Panc1 (cell line): ENCODE data around the gene PGAM2.

Experiments used
- POLR2AphosphoS5 ChIP-seq: IDR thresholded peaks from 2 replicates; pipeline ENCODE4 v1.6.1; 2012; ENCODE audit warnings: mild to moderate bottlenecking, low read depth, low read length, moderate library complexity
- SIN3A ChIP-seq: IDR thresholded peaks from 2 replicates; pipeline ENCODE4 v1.6.1; 2012; ENCODE audit warnings: low read depth, mild to moderate bottlenecking, low read length, moderate library complexity, borderline replicate concordance; ENCODE audit not compliant: insufficient read depth
- TCF7L2 ChIP-seq: IDR thresholded peaks from 2 replicates; pipeline ENCODE4 v1.6.1; 2011; ENCODE audit warnings: mild to moderate bottlenecking, low read depth, low read length, inconsistent platforms
- TF ChIP-seq, protein P1 (sequence below): fragments of 450-650 bp; IDR thresholded peaks from 2 replicates; pipeline ENCODE4 v1.5.1; 2017; ENCODE audit warnings: mild to moderate bottlenecking
- TF ChIP-seq, protein P2 (sequence below), 2 experiments: IDR thresholded peaks; 2 replicates each; pipeline ENCODE4 v1.6.1; 2011 to 2012; ENCODE audit warnings: low read depth in 2 of 2, control low read depth in 1 of 2, low read length in 1 of 2, mild to moderate bottlenecking in 1 of 2, moderate library complexity in 1 of 2; ENCODE audit not compliant: insufficient read depth in 1 of 2

- TF ChIP-seq, protein P1, sequence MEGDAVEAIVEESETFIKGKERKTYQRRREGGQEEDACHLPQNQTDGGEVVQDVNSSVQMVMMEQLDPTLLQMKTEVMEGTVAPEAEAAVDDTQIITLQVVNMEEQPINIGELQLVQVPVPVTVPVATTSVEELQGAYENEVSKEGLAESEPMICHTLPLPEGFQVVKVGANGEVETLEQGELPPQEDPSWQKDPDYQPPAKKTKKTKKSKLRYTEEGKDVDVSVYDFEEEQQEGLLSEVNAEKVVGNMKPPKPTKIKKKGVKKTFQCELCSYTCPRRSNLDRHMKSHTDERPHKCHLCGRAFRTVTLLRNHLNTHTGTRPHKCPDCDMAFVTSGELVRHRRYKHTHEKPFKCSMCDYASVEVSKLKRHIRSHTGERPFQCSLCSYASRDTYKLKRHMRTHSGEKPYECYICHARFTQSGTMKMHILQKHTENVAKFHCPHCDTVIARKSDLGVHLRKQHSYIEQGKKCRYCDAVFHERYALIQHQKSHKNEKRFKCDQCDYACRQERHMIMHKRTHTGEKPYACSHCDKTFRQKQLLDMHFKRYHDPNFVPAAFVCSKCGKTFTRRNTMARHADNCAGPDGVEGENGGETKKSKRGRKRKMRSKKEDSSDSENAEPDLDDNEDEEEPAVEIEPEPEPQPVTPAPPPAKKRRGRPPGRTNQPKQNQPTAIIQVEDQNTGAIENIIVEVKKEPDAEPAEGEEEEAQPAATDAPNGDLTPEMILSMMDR = no peak
- TF ChIP-seq POLR2AphosphoS5 (no peak), TCF7L2 (no peak), SIN3A (no peak)
- TF ChIP-seq, protein P2, sequence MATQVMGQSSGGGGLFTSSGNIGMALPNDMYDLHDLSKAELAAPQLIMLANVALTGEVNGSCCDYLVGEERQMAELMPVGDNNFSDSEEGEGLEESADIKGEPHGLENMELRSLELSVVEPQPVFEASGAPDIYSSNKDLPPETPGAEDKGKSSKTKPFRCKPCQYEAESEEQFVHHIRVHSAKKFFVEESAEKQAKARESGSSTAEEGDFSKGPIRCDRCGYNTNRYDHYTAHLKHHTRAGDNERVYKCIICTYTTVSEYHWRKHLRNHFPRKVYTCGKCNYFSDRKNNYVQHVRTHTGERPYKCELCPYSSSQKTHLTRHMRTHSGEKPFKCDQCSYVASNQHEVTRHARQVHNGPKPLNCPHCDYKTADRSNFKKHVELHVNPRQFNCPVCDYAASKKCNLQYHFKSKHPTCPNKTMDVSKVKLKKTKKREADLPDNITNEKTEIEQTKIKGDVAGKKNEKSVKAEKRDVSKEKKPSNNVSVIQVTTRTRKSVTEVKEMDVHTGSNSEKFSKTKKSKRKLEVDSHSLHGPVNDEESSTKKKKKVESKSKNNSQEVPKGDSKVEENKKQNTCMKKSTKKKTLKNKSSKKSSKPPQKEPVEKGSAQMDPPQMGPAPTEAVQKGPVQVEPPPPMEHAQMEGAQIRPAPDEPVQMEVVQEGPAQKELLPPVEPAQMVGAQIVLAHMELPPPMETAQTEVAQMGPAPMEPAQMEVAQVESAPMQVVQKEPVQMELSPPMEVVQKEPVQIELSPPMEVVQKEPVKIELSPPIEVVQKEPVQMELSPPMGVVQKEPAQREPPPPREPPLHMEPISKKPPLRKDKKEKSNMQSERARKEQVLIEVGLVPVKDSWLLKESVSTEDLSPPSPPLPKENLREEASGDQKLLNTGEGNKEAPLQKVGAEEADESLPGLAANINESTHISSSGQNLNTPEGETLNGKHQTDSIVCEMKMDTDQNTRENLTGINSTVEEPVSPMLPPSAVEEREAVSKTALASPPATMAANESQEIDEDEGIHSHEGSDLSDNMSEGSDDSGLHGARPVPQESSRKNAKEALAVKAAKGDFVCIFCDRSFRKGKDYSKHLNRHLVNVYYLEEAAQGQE (IDR thresholded peaks at IDR 0.05; ENCODE audit: insufficient read depth in 1 of 2, low read depth in 2 of 2, low read length in 1 of 2) = no peak
Measured at GRCh38 chr7:44056681-44057080, 8.7 kb downstream of the PGAM2 start.
